Thoracic aorta (tissue), 2 donors: Measurements from ENCODE around the gene CRADD. TPM values are rescaled to one million over a fixed set of nuclear protein-coding genes. Genes with fewer than 3 reads are reported as not detected.

Experiments used
- ATAC-seq: fragments of 150-250 bp; one replicate; pipeline ENCODE4 v1.8.0; 2017; ENCODE audit warnings: low read depth; ENCODE audit not compliant: insufficient number of reproducible peaks, low FRiP score
- DNase-seq: peaks from one replicate; pipeline ENCODE4 v3.0.0-alpha.2; 2020; ENCODE audit warnings: low spot score
- H3K27ac ChIP-seq, 2 donors: fragments of 200-600 bp; sonication (generic); 1 replicate in 1 of 2; 2 replicates in 1 of 2; pipeline ENCODE4 v1.5.1; 2016; ENCODE audit warnings: mild to moderate bottlenecking in 2 of 2, moderate library complexity in 2 of 2
- H3K27me3 ChIP-seq: fragments of 200-600 bp; sonication (generic); replicated peaks from 2 replicates; pipeline ENCODE4 v1.6.0; 2016; ENCODE audit warnings: mild to moderate bottlenecking; ENCODE audit not compliant: insufficient read depth
- H3K36me3 ChIP-seq: fragments of 200-600 bp; sonication (generic); one replicate; pipeline ENCODE4 v1.5.1; 2016
- H3K4me1 ChIP-seq, 2 donors: fragments of 200-600 bp; sonication (generic); 1 replicate in 1 of 2; 2 replicates in 1 of 2; pipeline versions ENCODE4 v1.5.1 to v1.6.0; 2016; ENCODE audit warnings: low read depth in 2 of 2, mild to moderate bottlenecking in 1 of 2; ENCODE audit not compliant: control insufficient read depth in 1 of 2
- H3K4me3 ChIP-seq: fragments of 200-600 bp; sonication (generic); 2 replicates; pipeline ENCODE4 v1.5.1; 2016; ENCODE audit warnings: mild to moderate bottlenecking
- H3K9me3 ChIP-seq: fragments of 200-600 bp; sonication (generic); 2 replicates; pipeline ENCODE4 v1.5.1; 2016
- CTCF ChIP-seq: fragments of 200-600 bp; sonication (generic); IDR thresholded peaks from one replicate; pipeline ENCODE4 v1.5.1; 2019; ENCODE audit warnings: antibody characterized with exemption
- total RNA-seq, 2 donors: library from RNA; depleted of rRNA; stranded (reverse); fragments of >200 nt; gene quantifications; one replicate each; pipeline versions ENCODE4 v1.1.0 to v1.2.3, GENCODE V29; 2016

Gene CRADD
- total RNA-seq, 2 donors from 2014 or later, result 33.0 to 57.9 TPM

- H3K36me3 ChIP-seq, result no peaks in the 10 kb centered on the region
- no peak for ATAC-seq
These were observed 115.8 kb downstream of the CRADD start for GRCh38 chr12:93793007-93793406.

DNA sequence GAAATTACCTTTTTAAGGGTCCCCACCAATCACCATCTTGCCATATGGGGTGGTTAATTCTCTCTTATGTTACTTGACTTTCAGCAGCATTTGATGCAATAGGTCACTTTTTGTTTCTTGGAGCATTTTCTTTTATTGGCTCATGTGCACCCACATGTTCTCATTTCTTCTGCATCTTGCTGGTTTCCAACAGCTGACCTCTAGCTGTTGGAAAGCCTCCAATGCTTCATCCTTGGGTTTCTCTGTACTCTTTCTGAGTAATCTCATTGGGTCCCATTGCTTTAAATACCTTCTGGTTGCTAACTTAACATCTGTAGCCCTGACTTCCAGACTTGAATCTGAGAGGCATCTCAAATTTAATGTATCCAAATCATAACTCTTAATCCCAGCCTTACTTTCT, 116.8 kb downstream of the CRADD start:
- Histone ChIP-seq H3K4me3 (no peak overlapping the region), H3K36me3 (no peaks in the 10 kb centered on the region), H3K9me3 (no peaks in the 10 kb centered on the region), H3K4me1 (peaks cover 0 to 12% of the 10 kb centered on the region in 2 donors), H3K27ac (no peak overlapping the region), H3K27me3 (no peaks in the 10 kb centered on the region)
- DNase-seq, result no peak
- ATAC-seq, result no peak
- no peak for TF ChIP-seq CTCF

More at GRCh38 chr12:93793007-93793406, 115.8 kb downstream of the CRADD start:
- Histone ChIP-seq H3K9me3 (no peaks in the 10 kb centered on the region), H3K27me3 (no peaks in the 10 kb centered on the region), H3K4me3 (no peak overlapping the region), H3K4me1 (peaks cover 0 to 12% of the 10 kb centered on the region in 2 donors), H3K27ac (no peak overlapping the region)
- DNase-seq, result no peak
- TF ChIP-seq CTCF, result no peak

GRCh38 chr12:93794738-93795137, 117.6 kb downstream of the CRADD start:
- no peaks in the 10 kb centered on the region for H3K27me3 ChIP-seq
- no peak for TF ChIP-seq CTCF
- DNase-seq (no peak), ATAC-seq (no peak)
- peaks cover 0 to 12% of the 10 kb centered on the region in 2 donors for H3K4me1 ChIP-seq
- H3K4me3 ChIP-seq, result no peak overlapping the region
- no peak overlapping the region for H3K27ac ChIP-seq
- no peaks in the 10 kb centered on the region for H3K9me3 ChIP-seq
- no peaks in the 10 kb centered on the region for H3K36me3 ChIP-seq

DNA sequence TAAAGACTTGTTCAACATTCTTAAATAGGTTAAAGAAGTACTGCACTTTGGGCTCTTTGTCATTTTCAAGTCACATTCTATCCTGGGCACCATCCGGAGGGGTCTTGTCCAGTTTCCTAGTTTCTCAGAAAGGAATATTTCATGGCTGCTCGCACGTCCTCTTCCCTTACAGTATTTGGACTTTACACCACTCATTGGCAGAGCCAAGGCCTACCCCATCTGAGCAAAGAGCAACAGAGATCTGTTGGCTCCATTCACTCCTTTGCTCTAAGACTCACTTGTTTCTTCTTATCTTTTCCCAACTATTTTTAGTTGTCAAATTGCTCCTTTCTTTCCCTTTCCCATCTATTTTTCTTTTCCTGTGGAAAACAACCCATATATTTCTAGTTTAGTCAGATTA, 118.2 kb downstream of the CRADD start:
- DNase-seq (no peak), ATAC-seq (no peak)
- Histone ChIP-seq H3K4me3 (no peak overlapping the region), H3K27me3 (no peaks in the 10 kb centered on the region), H3K9me3 (no peaks in the 10 kb centered on the region), H3K36me3 (no peaks in the 10 kb centered on the region), H3K4me1 (peaks cover 0 to 12% of the 10 kb centered on the region in 2 donors), H3K27ac (peak overlapping the region; percentile 4 to 17)
- TF ChIP-seq CTCF, result no peak

GRCh38 chr12:93796729-93797128, 119.6 kb downstream of the CRADD start:
- ATAC-seq (no peak), DNase-seq (no peak)
- H3K4me1 ChIP-seq, result peaks cover 0 to 12% of the 10 kb centered on the region in 2 donors
- H3K4me3 ChIP-seq, result no peak overlapping the region
- no peaks in the 10 kb centered on the region for H3K36me3 ChIP-seq
- no peak overlapping the region for H3K27ac ChIP-seq
- H3K9me3 ChIP-seq, result no peaks in the 10 kb centered on the region
- no peaks in the 10 kb centered on the region for H3K27me3 ChIP-seq
- TF ChIP-seq CTCF, result no peak
